Endothelial cell of umbilical vein (primary cell): Measurements from ENCODE around the gene ABTB1. TPM values are rescaled to one million over a fixed set of nuclear protein-coding genes. Genes with fewer than 3 reads are reported as not detected.

Experiments used
- BruUV-seq: library from RNA; stranded (reverse); fragments of 400-500 nt; replicated peaks from 2 replicates; lab custom pipeline; 2021; lab: Mats Ljungman, UMichigan
- CTCF ChIA-PET: fragments of 300-600, 350-600 bp; sonication (Branson Sonifier 250); formaldehyde crosslinking; loops from one replicate; lab custom pipeline; 2021; ENCODE audit warnings: antibody characterized with exemption, inconsistent platforms; lab: Charles Lee
- POLR2A ChIA-PET: fragments of 300-600, 350-600 bp; sonication (Branson Sonifier 250); formaldehyde crosslinking; loops from one replicate; lab custom pipeline; 2021; ENCODE audit warnings: antibody characterized with exemption, inconsistent platforms; lab: Charles Lee
- DNase-seq: peaks from one replicate; pipeline ENCODE4 v3.0.0-alpha.2; 2011; ENCODE audit warnings: low read depth, low spot score
- FAIRE-seq: peaks from 2 replicates; lab custom pipeline; 2011; peaks lifted over from hg19 to GRCh38; lab: Jason Lieb, UNC
- H2AFZ ChIP-seq: 2 replicates; pipeline ENCODE4 v1.6.0; 2012; ENCODE audit warnings: low read depth, low read length, control low read depth, inconsistent platforms
- H3K27ac ChIP-seq: 2 replicates; pipeline ENCODE4 v1.5.1; 2011; ENCODE audit warnings: low read depth, mild to moderate bottlenecking, control low read depth, low read length, moderate library complexity; ENCODE audit not compliant: insufficient read depth
- H3K27me3 ChIP-seq, 2 experiments: 2 replicates each; pipeline versions ENCODE4 v1.6.0 to v1.6.1; 2011; ENCODE audit warnings: low read length in 2 of 2, mixed read lengths in 1 of 2; ENCODE audit not compliant: control insufficient read depth in 2 of 2, insufficient read depth in 2 of 2
- H3K36me3 ChIP-seq, 2 experiments: 2 replicates in 1 of 2; 3 replicates in 1 of 2; pipeline ENCODE4 v1.5.1; 2011; ENCODE audit warnings: low read length in 2 of 2, mild to moderate bottlenecking in 1 of 2, moderate library complexity in 1 of 2; ENCODE audit not compliant: control insufficient read depth in 2 of 2, insufficient read depth in 2 of 2; ENCODE audit errors: extremely low read depth in 1 of 2
- H3K4me1 ChIP-seq: 3 replicates; pipeline ENCODE4 v1.5.1; 2011; ENCODE audit warnings: mild to moderate bottlenecking, low read length; ENCODE audit not compliant: control insufficient read depth, insufficient read depth; ENCODE audit errors: extremely low read depth
- H3K4me2 ChIP-seq: 2 replicates; pipeline ENCODE4 v1.6.1; 2011; ENCODE audit warnings: low read length, control low read depth, mixed read lengths; ENCODE audit not compliant: insufficient read depth
- H3K4me3 ChIP-seq, 3 experiments: fragments of 200-600 bp in 1 of 3; sonication (generic), shearing (Covaris generic) in 1 of 3; replicated peaks in 1 of 3; 2 replicates each; pipeline ENCODE4 v1.5.1; 2011 to 2016; ENCODE audit warnings: control low read depth in 3 of 3, low read length in 3 of 3, mild to moderate bottlenecking in 2 of 3, inconsistent platforms in 1 of 3, low read depth in 1 of 3, moderate library complexity in 1 of 3; ENCODE audit not compliant: insufficient read depth in 1 of 3
- H3K79me2 ChIP-seq: 2 replicates; pipeline ENCODE4 v1.6.0; 2012; ENCODE audit warnings: low read length, inconsistent platforms; ENCODE audit not compliant: control insufficient read depth, insufficient read depth
- H3K9ac ChIP-seq: replicated peaks from 2 replicates; pipeline ENCODE3; 2011; ENCODE audit warnings: low read length, control low read depth; ENCODE audit not compliant: insufficient read depth; ENCODE audit errors: extremely low read depth
- H3K9me1 ChIP-seq: replicated peaks from 3 replicates; pipeline ENCODE4 v1.6.0; 2011; ENCODE audit warnings: mild to moderate bottlenecking, low read length; ENCODE audit not compliant: control insufficient read depth, insufficient read depth; ENCODE audit errors: extremely low read depth
- H3K9me3 ChIP-seq: replicated peaks from 2 replicates; pipeline ENCODE4 v1.5.1; 2012; ENCODE audit warnings: low read length, inconsistent platforms; ENCODE audit not compliant: control insufficient read depth, insufficient read depth
- H4K20me1 ChIP-seq: replicated peaks from 2 replicates; pipeline ENCODE3; 2011; ENCODE audit warnings: mild to moderate bottlenecking, low read length; ENCODE audit not compliant: control insufficient read depth, insufficient read depth; ENCODE audit errors: extremely low read depth
- EZH2 ChIP-seq: IDR thresholded peaks from 2 replicates; pipeline ENCODE4 v1.6.1; 2012; ENCODE audit warnings: borderline replicate concordance, low read depth, mild to moderate bottlenecking, moderate library complexity, low read length, inconsistent platforms; ENCODE audit not compliant: severe bottlenecking
- FOS ChIP-seq: IDR thresholded peaks from 2 replicates; pipeline ENCODE4 v1.6.1; 2011; ENCODE audit warnings: mild to moderate bottlenecking, low read length, moderate library complexity, borderline replicate concordance; ENCODE audit not compliant: insufficient read depth
- GATA2 ChIP-seq: IDR thresholded peaks from 2 replicates; pipeline ENCODE4 v1.7.0; 2011; ENCODE audit warnings: low read depth, mild to moderate bottlenecking, moderate library complexity, mixed read lengths, low read length; ENCODE audit not compliant: insufficient read length, insufficient read depth
- JUN ChIP-seq: IDR thresholded peaks from 2 replicates; pipeline ENCODE4 v1.6.1; 2011; ENCODE audit warnings: borderline replicate concordance, low read depth; ENCODE audit not compliant: insufficient read length, insufficient read depth
- MAX ChIP-seq: IDR thresholded peaks from 2 replicates; pipeline ENCODE4 v1.6.1; 2011; ENCODE audit not compliant: insufficient read depth, insufficient read length
- MYC ChIP-seq: IDR thresholded peaks from one replicate; pipeline ENCODE4 v1.6.1; 2011; ENCODE audit warnings: mild to moderate bottlenecking, low read depth, low read length
- POLR2A ChIP-seq: IDR thresholded peaks from 2 replicates; pipeline ENCODE4 v1.6.1; 2012; ENCODE audit warnings: low read depth, mild to moderate bottlenecking, control low read depth, low read length
- POLR2AphosphoS5 ChIP-seq: IDR thresholded peaks from 2 replicates; pipeline ENCODE4 v1.6.1; 2012; ENCODE audit warnings: low read depth, mild to moderate bottlenecking, control low read depth, low read length, moderate library complexity; ENCODE audit not compliant: insufficient read depth
- dilution Hi-C: fragments of 300-500 bp; cut with MboI; formaldehyde crosslinking; loops from one replicate; pipeline ENCODE4 v1.15.0; 2019; ENCODE audit warnings: low sequenced_read_pairs; ENCODE audit not compliant: extremely low pct_ligation_motif_present
- intact Hi-C: fragments of 100-400 bp; cut with micrococcal nuclease; formaldehyde crosslinking; loops from one replicate; pipeline ENCODE4 v1.10.0; 2022
- polyA plus RNA-seq, 4 experiments: library from polyadenylated mRNA; depleted of rRNA in 3 of 4; stranded (reverse) in 3 of 4; unstranded in 1 of 4; fragments of >200 nt; gene quantifications; 2 replicates each; pipeline versions ENCODE4 v1.2.1 to v1.2.3, GENCODE V29; 2011 to 2012; ENCODE audit warnings: missing spikeins in 1 of 4
- total RNA-seq: library from RNA; stranded (reverse); gene quantifications from 2 replicates; pipeline ENCODE4 v1.2.3, GENCODE V29; 2021
- TF ChIP-seq, protein P1 (sequence below), 2 donors: IDR thresholded peaks; 1 replicate in 1 of 2; 2 replicates in 1 of 2; pipeline ENCODE4 v1.5.1; 2011; ENCODE audit warnings: low read length in 2 of 2, mild to moderate bottlenecking in 2 of 2, moderate library complexity in 2 of 2, control low read depth in 1 of 2, inconsistent platforms in 1 of 2, low read depth in 1 of 2; ENCODE audit not compliant: insufficient read depth in 1 of 2; ENCODE audit errors: extremely low read depth in 1 of 2

The ABTB1 gene
- total and polyA plus RNA-seq, 2 donors (not counting 3 experiments of a cell fraction or from before 2014, with no cell fraction given), result 15.2 to 25.1 TPM

DNA sequence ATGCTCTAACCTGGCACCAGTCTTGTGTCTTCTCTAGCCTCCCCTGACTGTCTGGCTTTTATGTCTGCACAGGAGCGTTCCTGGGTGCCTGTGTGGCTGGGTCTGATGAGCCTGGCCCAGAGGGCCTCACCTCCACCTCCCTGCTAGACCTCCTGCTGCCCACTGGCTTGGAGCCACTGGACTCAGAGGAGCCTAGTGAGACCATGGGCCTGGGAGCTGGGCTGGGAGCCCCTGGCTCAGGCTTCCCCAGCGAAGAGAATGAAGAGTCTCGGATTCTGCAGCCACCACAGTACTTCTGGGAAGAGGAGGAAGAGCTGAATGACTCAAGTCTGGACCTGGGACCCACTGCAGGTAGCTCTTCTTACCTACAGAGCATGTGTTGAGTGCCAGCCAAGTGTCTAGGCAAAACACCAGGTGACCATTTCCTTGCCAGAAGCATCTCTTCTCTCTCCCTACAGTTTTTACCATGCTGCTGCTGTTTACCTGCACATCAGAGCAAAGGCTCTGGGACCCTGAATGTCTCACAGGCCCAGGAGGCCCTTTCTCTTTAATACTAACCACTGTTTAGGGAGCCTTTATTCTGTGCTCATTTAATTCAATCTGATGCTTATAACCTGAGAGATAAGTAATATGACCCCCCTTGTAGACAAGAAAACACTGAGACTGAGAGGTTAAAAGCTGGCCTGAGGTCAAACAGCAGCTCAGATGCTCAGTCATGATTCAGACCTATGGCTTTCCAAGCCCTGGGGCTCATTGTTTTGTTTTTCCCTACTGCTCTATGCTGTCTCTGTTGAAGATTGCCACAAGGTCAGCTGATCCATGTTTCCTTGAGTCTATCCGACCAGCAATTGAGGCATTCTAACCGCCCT lies 33.3 kb upstream of the ABTB1 start:
- FAIRE-seq (no peak), DNase-seq (no peak)
- Histone ChIP-seq H2AFZ (no peak overlapping the region), H4K20me1 (no peaks in the 10 kb centered on the region), H3K79me2 (no peaks in the 10 kb centered on the region), H3K9me3 (no peaks in the 10 kb centered on the region), H3K4me2 (no peak overlapping the region), H3K9me1 (no peaks in the 10 kb centered on the region), H3K4me3 (no peak overlapping the region), H3K36me3 (no peaks in the 10 kb centered on the region), H3K27me3 (peaks cover 2 to 10% of the 10 kb centered on the region in 2 experiments), H3K4me1 (no peaks in the 10 kb centered on the region), H3K9ac (no peak overlapping the region), H3K27ac (no peak overlapping the region)
- ChIA-PET CTCF (no interaction called here), POLR2A (no interaction called here)
- TF ChIP-seq MYC (no peak), FOS (no peak), EZH2 (no peak), JUN (no peak), POLR2AphosphoS5 (no peak), MAX (no peak), POLR2A (no peak), GATA2 (no peak)
- TF ChIP-seq, protein P1, sequence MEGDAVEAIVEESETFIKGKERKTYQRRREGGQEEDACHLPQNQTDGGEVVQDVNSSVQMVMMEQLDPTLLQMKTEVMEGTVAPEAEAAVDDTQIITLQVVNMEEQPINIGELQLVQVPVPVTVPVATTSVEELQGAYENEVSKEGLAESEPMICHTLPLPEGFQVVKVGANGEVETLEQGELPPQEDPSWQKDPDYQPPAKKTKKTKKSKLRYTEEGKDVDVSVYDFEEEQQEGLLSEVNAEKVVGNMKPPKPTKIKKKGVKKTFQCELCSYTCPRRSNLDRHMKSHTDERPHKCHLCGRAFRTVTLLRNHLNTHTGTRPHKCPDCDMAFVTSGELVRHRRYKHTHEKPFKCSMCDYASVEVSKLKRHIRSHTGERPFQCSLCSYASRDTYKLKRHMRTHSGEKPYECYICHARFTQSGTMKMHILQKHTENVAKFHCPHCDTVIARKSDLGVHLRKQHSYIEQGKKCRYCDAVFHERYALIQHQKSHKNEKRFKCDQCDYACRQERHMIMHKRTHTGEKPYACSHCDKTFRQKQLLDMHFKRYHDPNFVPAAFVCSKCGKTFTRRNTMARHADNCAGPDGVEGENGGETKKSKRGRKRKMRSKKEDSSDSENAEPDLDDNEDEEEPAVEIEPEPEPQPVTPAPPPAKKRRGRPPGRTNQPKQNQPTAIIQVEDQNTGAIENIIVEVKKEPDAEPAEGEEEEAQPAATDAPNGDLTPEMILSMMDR (IDR thresholded peaks at IDR 0.05; ENCODE audit: extremely low read depth in 1 of 2, insufficient read depth in 1 of 2, low read depth in 1 of 2, low read length in 2 of 2), result no peak
- intact Hi-C loops, result no loop called here
- dilution Hi-C loops, result no loop called here
- no TSS peak for BruUV-seq
